Measurements from ENCODE around the gene SRC. TPM values are rescaled to one million over a fixed set of nuclear protein-coding genes. Genes with fewer than 3 reads are reported as not detected.

The SRC gene
- total and polyA plus RNA-seq, 2 donors (not counting 3 experiments of a cell fraction or from before 2014, with no cell fraction given) = 22.6 to 29.4 TPM

DNA sequence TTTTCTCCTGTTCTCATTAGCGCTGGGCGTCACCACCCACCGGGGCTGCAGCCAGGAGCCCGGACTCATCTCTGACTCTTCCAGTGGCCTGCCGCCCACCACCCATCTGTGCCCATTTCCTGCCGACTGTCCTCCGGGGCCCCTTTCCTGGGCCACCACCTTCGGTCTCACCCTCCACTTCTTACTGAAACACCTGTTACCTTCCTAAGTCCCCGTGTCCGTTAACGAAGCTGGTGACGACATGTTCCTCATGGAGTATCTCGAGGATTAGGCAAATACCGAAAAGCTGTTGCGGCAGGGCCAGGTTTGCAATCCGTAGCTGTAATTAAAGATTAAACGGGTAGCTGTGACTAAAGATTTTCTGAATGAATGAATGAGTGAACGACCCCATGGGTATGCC is 80.2 kb downstream of the SRC start:
- intact Hi-C loops (cut with micrococcal nuclease) = no loop called here
- no peaks in the 10 kb centered on the region for H3K9me1 ChIP-seq (replicated peaks; ENCODE audit: control insufficient read depth, extremely low read depth, insufficient read depth, low read length)
- FAIRE-seq (no peak), DNase-seq (ENCODE audit: low read depth, low spot score) (no peak)
- peaks cover 14 to 30% of the 10 kb centered on the region in 2 experiments for H3K27me3 ChIP-seq (ENCODE audit: control insufficient read depth in 2 of 2, insufficient read depth in 2 of 2, low read length in 2 of 2)
- no peak overlapping the region for H2AFZ ChIP-seq (ENCODE audit: low read depth, low read length)
- no peak overlapping the region for H3K4me3 ChIP-seq (replicated peaks in 1 of 3; ENCODE audit: insufficient read depth in 1 of 3, low read depth in 1 of 3, low read length in 3 of 3)
- TF ChIP-seq EZH2 (IDR thresholded peaks at IDR 0.05; ENCODE audit: borderline replicate concordance, low read depth, low read length, severe bottlenecking) = no peak
- H3K27ac ChIP-seq (ENCODE audit: insufficient read depth, low read depth, low read length) = no peak overlapping the region
- no peaks in the 10 kb centered on the region for H4K20me1 ChIP-seq (replicated peaks; ENCODE audit: control insufficient read depth, extremely low read depth, insufficient read depth, low read length)
- H3K4me2 ChIP-seq (ENCODE audit: insufficient read depth, low read length) = no peak overlapping the region
- no peak overlapping the region for H3K9ac ChIP-seq (replicated peaks; ENCODE audit: extremely low read depth, insufficient read depth, low read length)
- ChIA-PET POLR2A (no interaction called here), CTCF (no interaction called here)
- H3K36me3 ChIP-seq (ENCODE audit: control insufficient read depth in 2 of 2, extremely low read depth in 1 of 2, insufficient read depth in 2 of 2, low read length in 2 of 2) = no peaks in the 10 kb centered on the region
- dilution Hi-C loops (cut with MboI; ENCODE audit: extremely low pct_ligation_motif_present, low sequenced_read_pairs) = no loop called here
- no peaks in the 10 kb centered on the region for H3K9me3 ChIP-seq (replicated peaks; ENCODE audit: control insufficient read depth, insufficient read depth, low read length)
- H3K79me2 ChIP-seq (ENCODE audit: control insufficient read depth, insufficient read depth, low read length) = no peaks in the 10 kb centered on the region
- no TSS peak for BruUV-seq (replicated peaks)
- H3K4me1 ChIP-seq (ENCODE audit: control insufficient read depth, extremely low read depth, insufficient read depth, low read length) = no peaks in the 10 kb centered on the region

DNA sequence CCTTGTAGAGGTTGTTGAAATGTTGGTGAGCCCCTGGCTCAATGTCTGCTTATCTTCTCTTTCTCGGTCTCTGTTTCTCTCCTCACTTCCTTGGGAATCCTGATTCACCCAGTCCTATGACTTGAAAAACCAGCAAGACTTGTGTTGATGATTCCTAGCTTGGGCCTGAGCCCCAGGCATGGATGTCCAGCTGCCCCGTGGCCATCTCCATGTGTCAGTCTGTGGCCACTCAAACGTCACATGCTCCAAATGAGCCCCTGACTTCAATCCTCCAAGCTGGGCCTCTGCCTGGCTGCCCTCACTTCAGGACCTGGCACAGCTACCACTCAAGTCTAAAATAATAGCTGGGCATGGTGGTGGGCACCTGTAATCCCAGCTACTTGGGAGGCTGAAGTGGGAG is 81.0 kb downstream of the SRC start:
- Histone ChIP-seq H3K9me1 (replicated peaks; ENCODE audit: control insufficient read depth, extremely low read depth, insufficient read depth, low read length) (no peaks in the 10 kb centered on the region), H3K9me3 (replicated peaks; ENCODE audit: control insufficient read depth, insufficient read depth, low read length) (no peaks in the 10 kb centered on the region), H3K79me2 (ENCODE audit: control insufficient read depth, insufficient read depth, low read length) (no peaks in the 10 kb centered on the region), H3K4me2 (ENCODE audit: insufficient read depth, low read length) (no peak overlapping the region), H3K27me3 (ENCODE audit: control insufficient read depth in 2 of 2, insufficient read depth in 2 of 2, low read length in 2 of 2) (peaks cover 10 to 23% of the 10 kb centered on the region in 2 experiments), H3K36me3 (ENCODE audit: control insufficient read depth in 2 of 2, extremely low read depth in 1 of 2, insufficient read depth in 2 of 2, low read length in 2 of 2) (no peaks in the 10 kb centered on the region), H4K20me1 (replicated peaks; ENCODE audit: control insufficient read depth, extremely low read depth, insufficient read depth, low read length) (no peaks in the 10 kb centered on the region), H3K4me1 (ENCODE audit: control insufficient read depth, extremely low read depth, insufficient read depth, low read length) (no peaks in the 10 kb centered on the region), H3K4me3 (replicated peaks in 1 of 3; ENCODE audit: insufficient read depth in 1 of 3, low read depth in 1 of 3, low read length in 3 of 3) (no peak overlapping the region), H3K9ac (replicated peaks; ENCODE audit: extremely low read depth, insufficient read depth, low read length) (no peak overlapping the region), H2AFZ (ENCODE audit: low read depth, low read length) (no peak overlapping the region), H3K27ac (ENCODE audit: insufficient read depth, low read depth, low read length) (no peak overlapping the region)
- FAIRE-seq (no peak), DNase-seq (ENCODE audit: low read depth, low spot score) (no peak)
- no TSS peak for BruUV-seq (replicated peaks)
- ChIA-PET CTCF (no interaction called here), POLR2A (no interaction called here)
- dilution Hi-C loops (cut with MboI; ENCODE audit: extremely low pct_ligation_motif_present, low sequenced_read_pairs) (no loop called here), intact Hi-C loops (cut with micrococcal nuclease) (no loop called here)
- TF ChIP-seq POLR2A (IDR thresholded peaks at IDR 0.05; ENCODE audit: low read depth, low read length) = no peak
- no peak for TF ChIP-seq EZH2 (IDR thresholded peaks at IDR 0.05; ENCODE audit: borderline replicate concordance, low read depth, low read length, severe bottlenecking)
- no peak for TF ChIP-seq FOS (IDR thresholded peaks at IDR 0.05; ENCODE audit: borderline replicate concordance, insufficient read depth, low read length)
- TF ChIP-seq JUN (IDR thresholded peaks at IDR 0.05; ENCODE audit: borderline replicate concordance, insufficient read depth, insufficient read length, low read depth) = no peak
- TF ChIP-seq, protein P1, sequence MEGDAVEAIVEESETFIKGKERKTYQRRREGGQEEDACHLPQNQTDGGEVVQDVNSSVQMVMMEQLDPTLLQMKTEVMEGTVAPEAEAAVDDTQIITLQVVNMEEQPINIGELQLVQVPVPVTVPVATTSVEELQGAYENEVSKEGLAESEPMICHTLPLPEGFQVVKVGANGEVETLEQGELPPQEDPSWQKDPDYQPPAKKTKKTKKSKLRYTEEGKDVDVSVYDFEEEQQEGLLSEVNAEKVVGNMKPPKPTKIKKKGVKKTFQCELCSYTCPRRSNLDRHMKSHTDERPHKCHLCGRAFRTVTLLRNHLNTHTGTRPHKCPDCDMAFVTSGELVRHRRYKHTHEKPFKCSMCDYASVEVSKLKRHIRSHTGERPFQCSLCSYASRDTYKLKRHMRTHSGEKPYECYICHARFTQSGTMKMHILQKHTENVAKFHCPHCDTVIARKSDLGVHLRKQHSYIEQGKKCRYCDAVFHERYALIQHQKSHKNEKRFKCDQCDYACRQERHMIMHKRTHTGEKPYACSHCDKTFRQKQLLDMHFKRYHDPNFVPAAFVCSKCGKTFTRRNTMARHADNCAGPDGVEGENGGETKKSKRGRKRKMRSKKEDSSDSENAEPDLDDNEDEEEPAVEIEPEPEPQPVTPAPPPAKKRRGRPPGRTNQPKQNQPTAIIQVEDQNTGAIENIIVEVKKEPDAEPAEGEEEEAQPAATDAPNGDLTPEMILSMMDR (IDR thresholded peaks at IDR 0.05; ENCODE audit: extremely low read depth in 1 of 2, insufficient read depth in 1 of 2, low read depth in 1 of 2, low read length in 2 of 2) = no peak
- TF ChIP-seq GATA2 (IDR thresholded peaks at IDR 0.05; ENCODE audit: insufficient read depth, insufficient read length, low read depth, low read length) = no peak
- TF ChIP-seq MYC (IDR thresholded peaks at IDR 0.05; ENCODE audit: low read depth, low read length) = no peak
- TF ChIP-seq, protein P2, sequence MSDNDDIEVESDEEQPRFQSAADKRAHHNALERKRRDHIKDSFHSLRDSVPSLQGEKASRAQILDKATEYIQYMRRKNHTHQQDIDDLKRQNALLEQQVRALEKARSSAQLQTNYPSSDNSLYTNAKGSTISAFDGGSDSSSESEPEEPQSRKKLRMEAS (IDR thresholded peaks at IDR 0.05; ENCODE audit: insufficient read depth, insufficient read length) = no peak
- TF ChIP-seq POLR2AphosphoS5 (IDR thresholded peaks at IDR 0.05; ENCODE audit: insufficient read depth, low read depth, low read length) = no peak

Measured in endothelial cell of umbilical vein (primary cell).